Mesodermal cell (in vitro differentiated cells): ENCODE results near the gene LCE1F.

Experiments used
- H3K27ac ChIP-seq: 2 replicates; pipeline ENCODE4 v1.7.0; 2013; ENCODE audit warnings: mild to moderate bottlenecking, low read depth, low read length, moderate library complexity; ENCODE audit not compliant: severe bottlenecking
- H3K36me3 ChIP-seq: 2 replicates; pipeline ENCODE4 v1.7.1; 2013; ENCODE audit warnings: mild to moderate bottlenecking, low read length, moderate library complexity; ENCODE audit not compliant: control insufficient read depth, insufficient read depth
- H3K4me1 ChIP-seq: one replicate; pipeline ENCODE4 v1.7.1; 2013; ENCODE audit warnings: mild to moderate bottlenecking, low read length; ENCODE audit not compliant: insufficient read depth, control insufficient read depth, poor library complexity, severe bottlenecking
- H3K4me3 ChIP-seq: 2 replicates; pipeline ENCODE4 v1.7.0; 2013; ENCODE audit warnings: low read length, control low read depth, mild to moderate bottlenecking; ENCODE audit not compliant: insufficient read depth, poor library complexity, severe bottlenecking; ENCODE audit errors: extremely low read depth
- H3K9me3 ChIP-seq: 2 replicates; pipeline ENCODE4 v1.7.1; 2013; ENCODE audit warnings: mild to moderate bottlenecking, low read length, moderate library complexity; ENCODE audit not compliant: control insufficient read depth
- WGBS, 2 experiments: methylation state at CpG; one replicate each; pipeline ENCODE4 v1.1.5; 2013; ENCODE audit warnings: missing lambda C conversion rate in 2 of 2; ENCODE audit not compliant: insufficient coverage in 2 of 2; 5-methylcytosine and 5-hydroxymethylcytosine counted together

Gene LCE1F

DNA sequence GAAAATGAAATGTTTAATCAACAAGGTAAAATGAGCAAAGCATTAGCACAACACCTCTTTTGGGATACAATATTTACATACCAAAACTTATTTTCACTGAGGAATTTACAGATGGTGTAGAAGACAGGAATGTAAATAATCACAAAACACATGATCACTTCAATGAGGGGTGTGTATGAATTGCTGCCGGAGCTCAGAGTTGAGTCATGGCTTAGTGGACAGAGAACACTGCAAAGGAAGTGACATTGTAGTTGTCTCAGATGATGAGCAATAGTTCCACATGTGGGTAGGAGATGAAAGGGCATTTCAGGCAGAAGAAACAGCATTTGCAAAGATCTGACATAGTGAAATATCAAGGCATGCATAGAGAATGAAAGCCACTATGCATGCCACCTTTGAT is 22.7 kb upstream of the LCE1F start:
- WGBS, 2 experiments = 80 to 100% methylated on average over 1 of the region's 1 CpG
- H3K4me1 ChIP-seq = no peaks in the 10 kb centered on the region
- no peak overlapping the region for H3K27ac ChIP-seq
- H3K36me3 ChIP-seq = no peaks in the 10 kb centered on the region
- H3K4me3 ChIP-seq = no peak overlapping the region
- peaks cover 28% of the 10 kb centered on the region for H3K9me3 ChIP-seq

DNA sequence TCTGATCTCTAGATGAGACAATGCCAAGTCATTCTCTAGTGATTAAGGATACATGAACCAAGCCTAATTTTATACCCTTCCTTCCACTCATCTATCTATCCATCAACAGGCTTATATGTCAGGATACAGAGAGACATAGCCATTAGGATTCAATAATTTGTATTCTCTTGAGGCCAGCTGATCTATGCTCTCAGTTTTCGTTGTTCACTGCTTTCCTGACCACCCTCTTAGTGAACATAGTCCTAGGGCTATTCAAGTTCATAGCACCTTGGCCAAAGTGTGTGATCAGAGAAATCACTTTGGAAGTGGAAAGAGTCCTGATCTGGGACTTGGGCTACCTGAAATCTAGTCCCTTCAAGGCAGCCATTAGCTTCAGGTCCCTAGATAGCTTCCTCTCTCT is 21.4 kb upstream of the LCE1F start:
- WGBS, 2 experiments = 20 to 50% methylated on average over 1 of the region's 1 CpG
- Histone ChIP-seq H3K9me3 (peaks cover 31% of the 10 kb centered on the region), H3K36me3 (no peaks in the 10 kb centered on the region), H3K4me3 (no peak overlapping the region), H3K27ac (no peak overlapping the region), H3K4me1 (no peaks in the 10 kb centered on the region)

GRCh38 chr1:152756872-152757271 is 18.1 kb upstream of the LCE1F start:
- no CpG with 5 or more reads among the region's 2 CpGs for WGBS, 2 experiments
- no peaks in the 10 kb centered on the region for H3K4me1 ChIP-seq

DNA sequence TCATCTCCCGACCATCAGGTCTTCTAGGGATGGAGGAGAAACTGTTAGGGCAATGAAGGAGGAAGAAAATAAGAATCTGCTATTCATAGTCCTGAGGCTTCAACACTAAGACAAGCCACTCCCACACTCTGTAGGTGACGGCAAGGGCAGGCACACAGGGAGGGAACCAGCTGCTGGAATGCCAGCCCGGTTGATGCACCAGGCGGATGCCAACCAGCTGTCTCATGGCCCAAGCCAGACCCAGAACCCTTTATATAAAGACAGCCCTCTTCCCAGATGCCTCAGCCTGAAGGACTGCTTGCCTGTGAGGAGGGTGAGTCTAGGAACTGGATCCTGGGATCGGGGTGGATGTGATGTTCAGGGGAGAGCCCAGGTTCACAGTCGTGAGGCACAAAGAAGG is 17.2 kb upstream of the LCE1F start, which contains the start of gene KPRP:
Gene KPRP (plus strand): TSS at position 279 of the 400 bp plus-strand sequence. CDS start 1,564 bp downstream, outside the sequence.
- H3K36me3 ChIP-seq = no peaks in the 10 kb centered on the region
- H3K9me3 ChIP-seq = peaks cover 50% of the 10 kb centered on the region
- 65 to 100% methylated on average over 1 to 4 of the region's 6 CpGs for WGBS, 2 experiments
- H3K4me1 ChIP-seq = no peaks in the 10 kb centered on the region
- no peak within 1 kb of the TSS for H3K27ac ChIP-seq
- no peak within 1 kb of the TSS for H3K4me3 ChIP-seq

More at GRCh38 chr1:152756872-152757271, 18.1 kb upstream of the LCE1F start:
- H3K36me3 ChIP-seq = no peaks in the 10 kb centered on the region
- no peak overlapping the region for H3K4me3 ChIP-seq
- no peak overlapping the region for H3K27ac ChIP-seq
- H3K9me3 ChIP-seq = peaks cover 44% of the 10 kb centered on the region

DNA sequence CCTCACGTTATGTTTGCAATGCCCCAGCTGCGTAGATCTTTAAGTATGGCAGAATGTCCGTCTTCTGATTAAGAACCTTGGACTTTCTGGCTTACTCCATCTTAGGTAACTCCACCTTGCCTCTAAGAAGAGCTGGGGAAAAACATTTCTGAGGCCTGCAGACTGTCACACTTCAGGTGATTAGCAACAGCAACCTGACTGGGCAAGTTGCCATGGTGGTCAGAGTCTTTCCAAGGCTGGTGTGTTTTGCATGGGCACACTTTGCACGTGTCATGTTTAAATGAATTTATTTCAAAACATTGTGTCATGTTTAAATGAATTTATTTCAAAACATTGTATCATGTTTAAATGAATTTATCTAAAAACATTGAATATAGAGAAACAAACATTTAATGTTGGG is 16.3 kb upstream of the LCE1F start:
- no peak overlapping the region for H3K27ac ChIP-seq
- H3K4me3 ChIP-seq = no peak overlapping the region
- 41 to 46% methylated on average over 3 of the region's 4 CpGs for WGBS, 2 experiments
- no peaks in the 10 kb centered on the region for H3K36me3 ChIP-seq
- no peaks in the 10 kb centered on the region for H3K4me1 ChIP-seq
- peaks cover 50% of the 10 kb centered on the region for H3K9me3 ChIP-seq

- Histone ChIP-seq H3K9me3 (peaks cover 54% of the 10 kb centered on the region), H3K4me1 (no peaks in the 10 kb centered on the region), H3K27ac (no peak overlapping the region), H3K36me3 (no peaks in the 10 kb centered on the region), H3K4me3 (no peak overlapping the region)
- 76% methylated on average over 6 to 7 of the region's 8 CpGs for WGBS, 2 experiments
Observed at GRCh38 chr1:152759453-152760173, 15.3 kb upstream of the LCE1F start.

DNA sequence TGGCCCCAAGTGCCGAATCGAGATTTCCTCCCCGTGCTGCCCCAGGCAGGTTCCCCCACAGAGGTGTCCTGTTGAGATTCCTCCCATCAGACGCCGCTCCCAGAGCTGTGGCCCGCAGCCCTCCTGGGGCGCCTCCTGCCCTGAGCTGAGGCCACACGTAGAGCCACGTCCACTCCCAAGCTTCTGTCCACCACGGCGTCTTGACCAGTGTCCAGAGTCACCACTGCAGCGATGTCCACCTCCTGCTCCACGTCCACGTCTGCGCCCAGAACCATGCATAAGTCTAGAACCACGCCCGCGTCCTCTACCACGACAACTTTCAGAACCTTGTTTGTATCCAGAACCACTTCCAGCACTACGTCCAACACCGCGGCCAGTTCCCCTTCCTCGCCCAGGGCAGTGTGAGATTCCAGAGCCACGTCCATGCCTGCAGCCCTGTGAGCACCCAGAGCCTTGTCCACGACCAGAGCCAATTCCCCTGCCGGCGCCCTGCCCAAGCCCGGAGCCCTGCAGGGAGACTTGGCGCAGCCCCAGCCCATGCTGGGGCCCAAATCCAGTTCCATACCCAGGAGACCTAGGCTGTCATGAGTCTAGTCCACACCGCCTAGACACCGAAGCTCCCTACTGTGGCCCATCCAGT is 14.3 kb upstream of the LCE1F start:
- Histone ChIP-seq H3K9me3 (peaks cover 54% of the 10 kb centered on the region), H3K27ac (no peak overlapping the region), H3K4me3 (no peak overlapping the region), H3K36me3 (no peaks in the 10 kb centered on the region), H3K4me1 (no peaks in the 10 kb centered on the region)
- 83 to 84% methylated on average over 22 to 28 of the region's 31 CpGs for WGBS, 2 experiments

DNA sequence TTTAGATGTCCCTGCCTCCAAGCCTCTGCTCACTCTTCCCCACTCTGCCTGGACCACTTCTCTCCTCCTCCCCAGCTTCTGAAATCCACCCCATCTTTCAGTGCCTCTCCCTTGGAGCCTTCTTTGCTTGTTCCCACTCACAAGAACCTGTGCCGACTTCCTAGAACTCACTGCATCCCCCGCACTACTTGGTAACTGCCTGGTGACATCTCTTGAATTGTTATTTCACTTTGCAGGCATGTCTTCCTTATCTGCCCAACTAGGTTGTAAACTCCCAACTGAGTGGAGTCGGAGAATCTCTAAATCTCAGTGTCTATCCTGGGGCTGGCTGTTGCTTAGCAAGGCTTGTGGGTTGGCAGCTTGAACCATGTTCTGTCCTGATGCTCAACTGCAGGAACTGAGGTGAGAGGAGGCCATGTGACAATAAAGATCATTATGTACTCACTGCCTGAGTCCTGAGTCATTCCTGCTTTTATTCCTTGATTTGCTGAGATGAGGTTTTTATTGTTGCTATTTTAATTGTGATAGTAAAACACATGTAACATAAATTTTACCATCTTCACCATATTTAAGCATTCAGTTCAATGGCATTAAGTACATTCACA is 13.2 kb upstream of the LCE1F start:
- Histone ChIP-seq H3K4me3 (no peak overlapping the region), H3K36me3 (no peaks in the 10 kb centered on the region), H3K4me1 (no peaks in the 10 kb centered on the region), H3K27ac (no peak overlapping the region), H3K9me3 (peaks cover 59% of the 10 kb centered on the region)
- WGBS, 2 experiments = 63 to 66% methylated on average over 1 to 3 of the region's 3 CpGs

- no peak overlapping the region for H3K27ac ChIP-seq
- 34 to 44% methylated on average over 5 to 7 of the region's 8 CpGs for WGBS, 2 experiments
- peaks cover 50% of the 10 kb centered on the region for H3K9me3 ChIP-seq
- H3K4me3 ChIP-seq = no peak overlapping the region
- H3K36me3 ChIP-seq = no peaks in the 10 kb centered on the region
- no peaks in the 10 kb centered on the region for H3K4me1 ChIP-seq
Observed at GRCh38 chr1:152768847-152769533, 6.0 kb upstream of the LCE1F start.

DNA sequence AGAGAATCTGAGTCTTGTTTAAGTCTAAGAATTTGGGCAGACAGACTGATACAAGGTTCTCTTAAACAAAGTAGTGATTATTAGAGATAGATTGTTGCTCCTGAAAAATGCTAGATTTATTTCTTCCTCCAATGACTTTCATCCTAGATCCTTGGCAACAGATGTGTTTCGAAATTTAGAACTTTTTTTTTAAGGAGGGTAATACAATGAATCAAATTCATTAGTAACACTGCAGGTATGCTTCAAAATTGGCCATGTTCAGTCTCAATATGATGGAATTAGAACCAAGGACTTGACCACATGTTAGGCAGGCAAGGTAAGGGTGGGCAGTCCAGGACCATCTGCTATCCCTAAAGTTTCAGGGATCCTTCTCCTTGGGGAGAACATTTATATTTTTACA is 4.5 kb upstream of the LCE1F start:
- no peaks in the 10 kb centered on the region for H3K4me1 ChIP-seq
- H3K36me3 ChIP-seq = no peaks in the 10 kb centered on the region
- H3K9me3 ChIP-seq = peaks cover 50% of the 10 kb centered on the region
- no peak overlapping the region for H3K4me3 ChIP-seq
- no peak overlapping the region for H3K27ac ChIP-seq
- WGBS, 2 experiments = no CpG with 5 or more reads among the region's 1 CpG
